GM18526 (cell line): Measurements from ENCODE around the gene TSPEAR.
"Not testable (repeated sequence)": the region's sequence is repeated elsewhere in the genome, so short reads cannot be mapped to it uniquely, and the experiment has no call there.

Source experiments
- POLR2A ChIP-seq: IDR thresholded peaks from 3 replicates; pipeline ENCODE4 v1.6.1; 2011; ENCODE audit not compliant: insufficient read length; ENCODE audit errors: extremely low read depth

TSPEAR gene

DNA sequence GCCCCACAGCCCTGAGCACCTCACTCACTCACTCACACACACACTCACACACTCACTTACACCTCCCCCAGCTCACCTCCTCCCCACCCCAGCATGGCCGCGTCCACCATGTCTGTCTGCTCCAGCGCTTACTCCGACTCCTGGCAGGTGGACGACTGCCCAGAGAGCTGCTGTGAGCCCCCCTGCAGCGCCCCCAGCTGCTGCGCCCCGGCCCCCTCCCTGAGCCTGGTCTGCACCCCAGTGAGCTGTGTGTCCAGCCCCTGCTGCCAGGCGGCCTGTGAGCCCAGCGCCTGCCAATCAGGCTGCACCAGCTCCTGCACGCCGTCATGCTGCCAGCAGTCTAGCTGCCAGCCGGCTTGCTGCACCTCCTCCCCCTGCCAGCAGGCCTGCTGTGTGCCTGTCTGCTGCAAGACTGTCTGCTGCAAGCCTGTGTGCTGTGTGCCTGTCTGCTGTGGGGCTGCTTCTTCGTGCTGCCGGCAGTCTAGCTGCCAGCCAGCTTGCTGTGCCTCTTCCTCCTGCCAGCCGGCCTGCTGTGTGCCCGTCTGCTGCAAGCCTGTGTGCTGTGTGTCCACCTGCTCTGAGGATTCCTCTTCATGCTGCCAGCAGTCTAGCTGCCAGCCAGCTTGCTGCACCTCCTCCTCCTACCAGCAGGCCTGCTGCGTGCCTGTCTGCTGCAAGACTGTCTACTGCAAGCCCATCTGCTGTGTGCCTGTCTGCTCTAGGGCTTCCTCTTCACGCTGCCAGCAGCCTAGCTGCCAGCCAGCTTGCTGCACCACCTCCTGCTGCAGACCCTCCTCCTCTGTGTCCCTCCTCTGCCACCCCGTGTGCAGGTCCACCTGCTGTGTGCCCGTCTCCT, 64.8 kb downstream of the TSPEAR start, which contains the start of gene KRTAP10-11:
Gene KRTAP10-11 (plus strand): TSS at position 49 of the 856 bp plus-strand sequence. CDS start 45 bp downstream, at position 94.
- TF ChIP-seq POLR2A = not testable (repeated sequence)

DNA sequence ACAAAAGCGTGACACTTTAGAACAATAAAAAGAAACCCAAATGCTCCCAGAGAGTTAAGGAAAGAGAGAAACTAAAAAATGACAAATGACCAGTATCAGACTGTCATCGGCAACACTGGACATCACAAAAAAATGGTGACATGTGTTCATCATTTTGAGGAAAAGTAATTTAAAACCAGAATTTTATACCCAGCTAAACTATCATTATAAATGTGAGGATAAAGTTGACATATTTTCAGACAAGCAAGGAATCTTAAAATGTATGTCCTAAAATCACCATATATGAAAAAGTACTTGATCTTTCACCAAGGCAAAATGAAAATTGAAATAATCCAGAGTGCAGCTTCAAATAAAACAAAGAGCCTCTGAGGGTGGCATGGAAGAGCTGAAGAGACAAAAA, 66.5 kb downstream of the TSPEAR start:
- TF ChIP-seq POLR2A = no peak

DNA sequence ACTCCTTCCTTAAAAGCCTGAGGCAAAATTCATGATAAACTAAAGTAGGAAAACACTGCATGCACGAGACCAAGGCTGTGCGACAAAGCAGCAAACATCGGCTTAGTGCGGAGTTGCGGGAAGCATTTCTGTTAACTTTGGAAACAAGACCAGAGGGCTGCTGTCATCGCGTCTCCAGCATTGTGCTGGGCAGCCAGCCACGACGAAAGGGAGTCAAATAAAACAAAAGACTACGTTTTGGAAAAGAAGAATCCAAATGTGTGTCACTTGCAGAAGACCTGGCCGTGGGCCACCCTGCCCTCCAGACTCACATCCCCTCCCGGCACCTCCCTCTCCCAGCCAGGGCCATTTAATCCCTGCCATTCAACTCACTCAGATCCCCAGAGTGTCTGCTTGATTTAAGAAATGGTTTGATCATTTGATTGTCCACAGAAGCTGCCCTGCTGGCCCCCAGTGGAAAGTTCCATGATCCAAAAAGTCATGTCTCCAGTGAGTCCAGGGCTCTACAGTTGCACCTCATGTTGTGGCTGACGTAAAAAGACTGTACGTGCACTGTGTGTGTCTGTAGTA, 67.5 kb downstream of the TSPEAR start:
- TF ChIP-seq POLR2A = no peak

DNA sequence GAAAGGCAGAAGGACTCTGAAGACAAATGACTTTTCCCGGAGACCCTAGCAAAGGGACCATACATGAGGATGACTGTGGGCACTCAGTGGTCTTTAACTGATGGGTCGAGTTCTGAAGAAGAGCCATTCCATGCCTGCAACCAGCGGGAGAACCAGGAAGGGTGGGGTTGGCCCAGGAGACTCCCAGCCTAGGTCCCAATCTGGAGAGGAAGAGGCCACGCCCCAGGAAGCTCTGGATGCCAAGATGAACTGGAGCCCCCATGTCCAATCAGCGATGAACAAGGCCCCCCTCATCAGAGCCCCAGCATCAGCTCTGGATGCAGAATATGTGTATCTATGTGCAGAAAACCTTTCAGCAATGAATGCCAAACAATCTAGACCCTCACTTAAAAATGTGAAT, 70.6 kb downstream of the TSPEAR start:
- TF ChIP-seq POLR2A = no peak

DNA sequence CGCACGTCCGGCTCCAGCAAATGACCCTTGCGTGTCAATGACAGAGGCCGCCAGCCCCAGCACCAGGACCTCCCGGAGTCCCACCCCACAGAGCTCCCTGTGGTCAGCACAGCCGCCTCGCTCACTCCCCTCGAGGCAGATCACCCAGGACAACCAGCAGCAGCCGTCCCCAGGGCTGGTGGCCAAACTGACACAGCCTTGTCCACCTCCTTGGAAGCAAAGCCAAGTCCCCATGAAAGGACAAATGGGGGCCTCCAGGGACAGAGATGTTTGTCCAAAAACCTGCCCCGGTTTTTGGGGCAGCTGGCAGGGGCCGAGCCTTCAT, 72.1 kb downstream of the TSPEAR start:
- TF ChIP-seq POLR2A = no peak

DNA sequence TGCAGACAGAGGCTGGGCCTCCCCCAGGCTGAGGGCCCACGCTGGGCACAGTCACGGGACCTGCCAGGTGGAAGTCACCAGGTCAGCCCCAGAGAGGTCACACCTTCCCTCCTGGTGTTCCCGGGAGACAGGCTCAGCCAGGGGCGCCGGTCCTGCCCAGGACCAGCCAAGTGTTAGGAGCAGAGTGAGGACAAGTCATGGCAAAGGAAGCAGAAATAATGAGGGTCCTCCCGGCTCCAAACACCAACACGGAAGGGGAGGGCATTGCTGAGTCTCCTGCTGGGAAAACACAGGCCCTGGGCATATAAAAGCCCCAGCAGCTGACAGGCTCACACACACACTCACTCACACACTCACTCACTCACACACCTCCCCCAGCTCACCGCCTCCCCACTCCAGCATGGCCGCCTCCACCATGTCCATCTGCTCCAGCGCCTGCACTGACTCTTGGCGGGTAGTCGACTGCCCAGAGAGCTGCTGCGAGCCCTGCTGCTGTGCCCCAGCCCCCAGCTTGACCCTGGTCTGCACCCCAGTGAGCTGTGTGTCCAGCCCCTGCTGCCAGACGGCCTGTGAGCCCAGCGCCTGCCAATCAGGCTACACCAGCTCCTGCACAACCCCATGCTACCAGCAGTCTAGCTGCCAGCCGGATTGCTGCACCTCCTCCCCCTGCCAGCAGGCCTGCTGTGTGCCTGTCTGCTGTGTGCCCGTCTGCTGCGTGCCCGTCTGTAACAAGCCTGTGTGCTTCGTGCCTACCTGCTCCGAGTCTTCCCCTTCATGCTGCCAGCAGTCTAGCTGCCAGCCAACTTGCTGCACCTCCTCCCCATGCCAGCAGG, 74.1 kb downstream of the TSPEAR start, which contains the start of gene KRTAP10-10:
Gene KRTAP10-10 (plus strand): TSS at position 339 of the 833 bp plus-strand sequence. CDS start 62 bp downstream, at position 401.
- no peak for TF ChIP-seq POLR2A

DNA sequence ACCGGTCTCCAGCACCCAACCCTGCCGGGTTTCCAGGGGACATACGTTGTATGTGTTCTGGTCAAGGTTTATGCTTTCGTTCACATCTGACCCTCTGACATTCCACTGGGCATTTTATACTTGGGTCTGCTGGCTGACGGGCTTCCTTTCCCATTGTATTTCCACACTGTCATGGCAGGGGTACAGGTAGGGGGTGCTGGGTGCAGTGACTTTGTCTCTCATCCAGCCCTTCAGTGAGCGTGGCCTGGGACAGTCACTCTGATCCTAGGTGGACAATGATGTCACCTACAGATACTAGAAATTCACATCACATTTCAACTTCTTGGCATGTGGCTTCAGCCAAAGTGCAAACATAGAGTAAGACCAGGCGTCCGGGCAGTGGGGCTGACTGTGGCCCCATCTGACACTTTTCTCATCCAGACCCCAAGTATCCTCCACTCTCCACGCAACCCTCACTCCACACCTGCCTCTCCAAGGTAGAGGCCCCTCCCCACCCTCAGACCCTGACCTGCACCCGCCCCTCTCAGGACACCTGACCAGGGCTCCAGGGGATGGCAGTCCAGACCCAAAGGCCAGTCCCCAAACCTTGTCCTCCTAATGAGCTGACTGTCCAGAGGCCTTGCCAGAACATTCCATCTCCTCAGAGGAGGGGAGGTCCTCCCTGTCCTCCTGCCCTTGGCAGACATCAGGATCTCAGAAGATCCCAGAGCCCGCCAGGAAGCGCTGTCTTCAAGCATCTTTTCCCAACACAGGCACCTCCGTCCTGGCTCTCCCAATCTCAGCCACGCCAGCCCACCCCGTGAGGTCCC, 75.0 kb downstream of the TSPEAR start:
- no peak for TF ChIP-seq POLR2A

DNA sequence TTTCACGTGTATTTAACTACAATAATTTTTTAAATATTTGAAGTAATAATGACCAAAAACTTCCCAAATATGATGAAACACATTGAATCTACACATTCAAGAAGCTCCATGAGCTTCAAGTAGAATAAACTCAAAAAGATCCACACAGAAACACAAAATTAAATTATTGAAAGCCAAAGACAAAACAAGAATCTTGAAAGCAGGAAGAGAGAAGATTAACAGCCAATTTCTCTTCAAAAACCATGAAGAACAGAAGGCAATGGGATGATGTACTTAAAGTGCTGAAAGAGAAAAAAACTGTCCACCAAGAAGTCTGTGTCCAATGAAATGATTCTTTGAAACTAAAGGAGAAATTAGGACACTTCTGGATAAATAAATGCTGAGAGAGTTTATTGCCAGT, 79.3 kb downstream of the TSPEAR start:
- no peak for TF ChIP-seq POLR2A

DNA sequence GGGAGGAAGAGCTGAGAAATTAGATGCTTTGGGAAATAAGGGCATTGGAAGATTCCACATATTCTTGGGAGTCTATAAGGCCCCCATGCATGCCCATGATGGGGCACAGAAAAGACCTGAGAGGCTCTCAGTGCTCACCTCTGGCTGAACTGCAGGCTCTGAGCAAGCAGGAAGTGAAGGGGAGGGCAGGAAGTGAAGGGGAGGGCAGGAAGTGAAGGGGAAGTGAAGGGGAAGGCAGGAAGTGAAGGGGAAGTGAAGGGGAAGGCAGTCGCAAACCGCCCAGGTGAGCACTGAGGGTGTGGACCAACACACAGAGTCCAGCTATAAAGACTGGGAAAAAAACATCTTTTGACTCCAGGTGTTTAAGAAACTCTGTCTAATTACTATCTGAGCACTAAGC, 80.9 kb downstream of the TSPEAR start:
- TF ChIP-seq POLR2A = no peak

DNA sequence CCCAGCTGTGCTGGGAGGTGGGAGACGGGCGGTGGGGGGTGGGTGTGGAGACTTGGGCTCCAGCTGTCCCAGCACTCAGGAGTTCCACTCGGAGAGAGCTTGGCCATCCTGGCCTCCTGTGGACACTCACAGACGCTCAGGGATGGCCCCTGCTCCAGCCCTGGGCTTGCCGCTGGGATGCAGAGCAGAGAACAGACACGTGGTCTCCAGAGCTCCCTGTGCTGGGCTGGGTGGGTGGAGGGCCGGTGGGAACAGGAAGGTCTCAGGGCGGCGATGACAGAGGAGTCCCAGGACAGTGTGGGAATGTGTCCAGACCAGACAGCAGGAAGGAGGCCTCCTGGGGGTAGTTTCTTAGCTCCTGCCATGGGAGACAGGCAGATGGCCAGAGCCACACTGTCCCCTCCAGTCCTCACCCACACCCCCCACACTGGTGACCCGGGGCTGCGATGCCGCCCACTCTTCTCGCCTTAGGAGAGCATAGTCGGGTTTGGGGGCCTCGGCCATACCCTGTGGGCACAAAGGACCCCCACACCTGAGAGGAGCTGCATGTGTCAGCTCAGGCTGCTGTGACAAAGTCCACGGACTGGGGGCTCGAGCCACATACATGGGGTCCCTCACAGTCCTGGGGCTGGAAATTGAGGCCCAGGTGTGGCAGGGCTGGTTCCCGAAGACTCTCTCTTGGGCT, 82.5 kb downstream of the TSPEAR start:
- TF ChIP-seq POLR2A = no peak

DNA sequence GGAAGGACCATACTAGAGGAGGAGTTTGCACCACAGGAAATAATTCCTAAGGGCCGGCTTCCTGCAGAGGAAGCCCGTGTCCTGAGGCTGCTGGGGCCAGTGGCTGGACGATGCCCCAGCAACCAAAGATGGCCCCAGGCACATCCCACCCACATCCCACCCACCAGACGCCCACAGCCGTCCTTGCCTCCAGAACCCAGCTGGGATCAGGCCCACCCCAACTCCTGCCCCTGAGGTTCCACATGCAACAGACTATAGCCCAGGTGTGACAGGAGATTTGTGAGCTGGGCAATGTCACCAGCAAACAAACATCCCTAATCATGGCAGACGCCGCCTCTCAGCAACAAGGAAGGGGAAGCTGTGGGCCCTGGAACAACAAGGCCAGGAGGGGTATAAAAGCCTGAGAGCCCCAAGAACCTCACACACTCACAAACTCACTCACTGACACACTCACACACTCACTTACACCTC, 84.7 kb downstream of the TSPEAR start, which contains the start of gene KRTAP10-9:
Gene KRTAP10-9 (plus strand): TSS at position 421 of the 471 bp plus-strand sequence. CDS start 79 bp downstream, outside the sequence.
- no peak for TF ChIP-seq POLR2A

DNA sequence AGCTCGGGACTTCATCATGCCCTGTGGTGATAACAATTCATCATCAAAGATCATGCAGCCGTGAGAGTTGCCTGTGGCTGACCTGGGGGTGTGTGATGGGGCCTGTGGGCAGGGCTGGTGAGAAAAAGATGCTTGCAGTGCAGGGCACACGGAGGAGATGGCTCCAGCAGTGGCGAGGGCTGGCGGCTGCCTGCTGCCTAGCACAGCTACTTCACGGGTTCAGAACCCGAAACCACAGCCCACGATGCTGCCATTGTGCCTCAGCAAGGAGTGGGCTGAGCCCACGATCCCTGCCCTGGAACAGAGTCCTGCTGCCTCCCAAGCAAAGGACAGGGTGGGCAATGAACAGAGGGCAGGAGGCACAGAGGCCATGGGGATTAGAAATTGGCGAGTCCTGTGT, 85.1 kb downstream of the TSPEAR start:
- TF ChIP-seq POLR2A = no peak

DNA sequence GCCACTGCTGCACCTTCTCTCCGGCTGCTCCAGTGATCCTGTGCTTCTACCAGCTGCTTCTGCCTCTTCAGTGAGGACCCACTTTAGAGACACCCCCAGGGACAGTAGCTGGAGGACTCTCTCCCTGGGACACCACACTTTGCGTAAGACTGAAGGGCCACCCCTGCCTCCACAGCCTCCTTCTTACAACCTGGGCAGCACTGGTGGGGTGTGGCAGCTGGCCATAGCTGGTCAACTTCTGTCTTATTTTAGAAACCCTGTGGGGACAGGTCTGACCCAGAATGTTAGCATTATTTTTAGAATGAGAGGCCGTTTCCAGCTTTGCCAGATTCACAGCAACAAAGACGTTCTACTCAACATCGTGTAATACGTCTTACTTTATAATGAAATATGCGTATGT, 85.6 kb downstream of the TSPEAR start:
- no peak for TF ChIP-seq POLR2A

DNA sequence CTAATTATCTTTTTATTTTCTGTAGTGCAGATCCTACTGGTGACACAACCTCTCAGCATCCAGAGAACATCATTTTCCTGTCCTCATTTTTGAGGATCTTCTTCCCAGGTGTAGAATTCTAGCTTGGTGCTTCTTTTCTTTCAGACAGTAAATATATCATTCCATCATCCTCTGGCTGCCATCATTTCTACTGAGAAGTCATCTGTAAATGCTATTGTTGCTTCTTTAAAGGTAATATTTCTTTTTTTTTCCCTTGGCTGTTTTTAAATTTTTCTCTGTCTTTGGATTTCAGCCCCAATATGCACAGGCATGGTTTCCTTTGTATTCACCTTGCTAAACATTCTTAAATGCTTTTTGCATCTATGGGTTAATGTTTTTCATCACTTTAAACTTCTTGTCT, 87.8 kb downstream of the TSPEAR start:
- TF ChIP-seq POLR2A = no peak
